Urothelium cell line (cell line): ENCODE measurements around the gene AP3S1.

ENCODE experiments used
- DNase-seq: peaks from one replicate; pipeline ENCODE4 v3.0.0; 2011; ENCODE audit warnings: low spot score, mixed read lengths
- FAIRE-seq: peaks from 2 replicates; lab custom pipeline; 2011; peaks lifted over from hg19 to GRCh38; lab: Jason Lieb, UNC

The AP3S1 gene

DNA sequence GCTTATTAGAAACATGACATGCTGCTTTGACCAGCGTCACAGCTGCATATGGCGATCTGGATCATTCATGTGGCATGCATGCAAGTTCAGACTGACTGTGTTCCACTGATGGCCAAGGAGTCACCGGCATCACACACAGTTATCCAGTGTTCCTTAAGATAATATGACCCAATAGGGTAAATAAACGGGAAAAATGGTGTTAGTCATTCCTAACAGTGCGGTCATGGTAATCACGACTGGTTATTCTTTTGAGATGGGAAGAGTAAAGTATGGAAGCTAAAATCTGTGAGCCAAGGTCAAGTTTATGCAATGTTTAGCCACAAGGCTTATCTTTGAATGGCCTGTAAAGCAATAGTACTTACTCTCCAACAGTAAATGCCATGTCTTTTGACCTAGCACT, 91.3 kb downstream of the AP3S1 start:
- no peak for FAIRE-seq
- DNase-seq = no peak

DNA sequence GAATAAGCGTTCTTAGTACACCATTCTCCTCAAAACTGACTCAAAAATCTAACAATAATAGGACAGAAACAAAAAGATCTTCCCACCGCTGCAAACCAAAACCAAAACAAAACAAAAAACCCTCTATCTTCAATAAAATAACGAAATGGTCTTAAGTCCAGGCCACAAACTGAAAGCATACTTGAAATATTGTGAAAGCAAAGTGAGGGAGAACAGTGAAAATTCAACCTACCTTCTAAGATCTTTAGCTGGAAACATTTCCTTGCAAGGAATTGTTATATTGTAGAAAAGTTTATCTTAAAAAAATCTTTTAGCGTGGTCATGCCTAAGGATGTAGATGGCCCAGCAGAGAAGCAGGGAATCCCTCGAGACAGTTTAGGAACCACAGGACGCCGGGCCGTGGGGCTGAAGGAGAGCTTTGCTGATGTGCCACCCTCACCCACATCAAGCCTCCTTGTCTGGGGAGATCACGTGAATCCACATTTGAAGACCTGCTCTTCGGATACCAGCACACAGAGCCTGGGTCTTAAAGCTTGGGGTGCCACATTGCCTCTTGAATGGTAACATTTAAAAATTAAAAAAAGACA, 92.7 kb downstream of the AP3S1 start:
- no peak for DNase-seq
- FAIRE-seq = no peak

DNA sequence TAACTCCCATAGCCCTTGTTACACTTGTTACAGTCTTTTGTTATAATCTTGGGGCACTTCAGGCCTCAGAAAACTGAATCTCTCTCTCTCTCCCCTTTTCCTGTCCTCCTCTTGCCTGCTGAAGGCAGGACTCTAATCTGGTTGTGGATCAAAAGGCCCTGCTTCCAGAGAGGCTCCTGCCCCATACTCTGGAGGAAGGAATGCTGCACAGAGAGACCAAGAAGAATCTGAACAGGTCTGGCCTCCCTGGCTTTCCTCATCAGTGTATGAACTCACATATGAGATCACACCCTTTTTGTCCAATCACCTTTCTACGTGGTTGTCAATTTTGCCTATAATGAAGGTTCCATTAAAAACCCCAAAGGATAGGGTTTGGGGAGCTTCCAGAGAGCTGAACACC, 94.3 kb downstream of the AP3S1 start:
- DNase-seq (no peak), FAIRE-seq (no peak)

GRCh38 chr5:115939059-115939458, 97.3 kb downstream of the AP3S1 start:
- FAIRE-seq (no peak), DNase-seq (no peak)

DNA sequence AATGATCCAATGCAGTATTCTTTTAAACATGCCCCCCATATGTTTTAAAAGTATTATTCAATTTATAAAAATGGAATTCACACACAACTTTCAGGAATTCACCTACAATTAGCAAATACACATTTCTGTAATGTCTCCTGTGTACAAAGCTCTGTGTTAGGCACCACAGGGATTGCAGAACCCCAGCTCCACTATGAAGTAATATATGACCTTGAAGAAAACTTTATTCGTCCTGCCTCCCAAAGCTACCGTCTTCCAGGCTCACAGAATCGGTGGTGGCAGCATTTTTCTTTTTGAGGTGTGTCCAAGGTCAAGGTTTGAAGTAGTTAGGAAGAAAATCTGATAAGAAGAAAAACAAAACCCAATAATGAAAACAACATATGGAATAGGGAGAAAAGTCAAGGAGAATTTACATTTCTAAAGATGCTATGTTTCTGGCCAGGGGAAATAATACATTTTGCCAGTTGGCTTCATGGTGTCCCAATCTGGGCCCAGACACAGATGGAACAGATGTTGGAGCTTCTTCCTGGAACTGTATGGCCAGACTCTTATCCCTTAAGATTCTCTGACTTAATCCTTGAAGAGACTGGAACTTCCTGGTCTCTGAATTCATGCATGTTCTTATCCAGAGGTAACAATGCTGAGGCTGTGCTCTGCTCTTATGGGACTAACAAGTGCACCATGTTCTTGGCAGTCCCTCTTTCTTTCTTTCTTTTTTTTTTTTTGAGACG, 98.5 kb downstream of the AP3S1 start:
- FAIRE-seq (no peak), DNase-seq (no peak)

- FAIRE-seq (no peak), DNase-seq (peak; percentile 54)
Measured at GRCh38 chr5:115941051-115941675, 99.4 kb downstream of the AP3S1 start.

- FAIRE-seq (no peak), DNase-seq (no peak)
Measured at GRCh38 chr5:115944501-115944900, 102.8 kb downstream of the AP3S1 start.

GRCh38 chr5:115946655-115947054, 104.9 kb downstream of the AP3S1 start:
- FAIRE-seq (no peak), DNase-seq (no peak)

DNA sequence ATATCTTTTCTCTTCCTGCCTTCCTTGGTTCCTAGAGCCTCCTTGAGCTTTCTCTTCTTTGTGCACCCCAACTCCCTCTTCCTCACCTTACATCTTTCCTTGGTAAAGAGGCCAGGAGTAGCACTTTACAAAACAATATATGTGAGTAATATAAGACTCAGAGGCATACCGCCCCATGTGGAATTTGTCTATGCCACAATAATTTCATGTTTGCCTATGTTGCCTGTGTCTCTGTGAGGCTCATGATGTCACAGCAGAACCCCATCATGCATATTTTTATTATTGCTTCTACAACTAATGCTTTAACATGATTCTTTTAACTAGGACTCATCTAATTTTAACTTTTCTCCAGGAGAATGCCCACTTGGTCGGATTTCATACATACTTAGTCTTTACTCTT, 105.5 kb downstream of the AP3S1 start:
- DNase-seq (no peak), FAIRE-seq (no peak)

DNA sequence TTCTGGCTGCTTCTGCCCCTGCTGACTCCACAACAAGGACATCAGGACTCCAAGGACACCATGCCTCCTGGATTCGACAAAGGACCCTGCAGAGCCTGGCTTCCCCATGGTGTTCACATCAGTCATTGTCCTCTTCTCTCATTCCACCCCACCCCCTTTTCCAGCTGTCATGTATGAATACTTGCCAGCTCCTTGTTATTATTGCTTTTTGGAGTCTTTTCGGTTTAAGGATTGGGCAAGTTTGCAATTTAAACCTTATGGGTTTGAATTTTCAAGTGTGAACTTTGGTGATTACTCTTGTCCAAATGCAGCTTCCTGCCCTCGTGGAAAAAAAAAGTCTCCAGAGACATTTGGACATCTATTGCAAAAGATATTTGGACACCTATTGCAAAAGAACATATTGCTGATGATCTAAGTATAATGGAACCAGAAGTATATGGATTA, 106.4 kb downstream of the AP3S1 start:
- no peak for FAIRE-seq

DNA sequence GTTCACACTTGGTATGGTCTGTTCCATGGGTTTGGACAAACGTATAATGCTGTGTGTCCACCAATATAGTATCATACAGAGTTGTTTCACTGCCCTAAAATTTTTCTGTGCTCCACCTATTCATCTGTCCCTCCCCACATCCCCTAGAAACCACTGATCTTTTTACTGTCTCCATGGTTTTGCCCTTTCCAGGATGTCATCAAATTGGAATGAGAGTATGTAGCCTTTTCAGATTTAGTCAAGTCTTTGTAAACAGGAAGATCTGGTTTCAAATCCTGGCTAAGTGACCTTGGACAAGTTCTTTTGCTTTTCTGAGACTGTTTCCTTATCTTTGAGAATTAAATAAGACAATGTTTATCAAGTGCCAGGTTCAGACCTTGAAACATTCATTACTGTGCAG, 107.4 kb downstream of the AP3S1 start:
- DNase-seq = no peak
- no peak for FAIRE-seq

More for the DNA sequence above, 106.4 kb downstream of the AP3S1 start:
- DNase-seq = no peak

- DNase-seq (no peak), FAIRE-seq (no peak)
Measured at GRCh38 chr5:115952588-115952987, 110.9 kb downstream of the AP3S1 start.

- FAIRE-seq (no peak), DNase-seq (no peak)
Measured at GRCh38 chr5:115954144-115954543, 112.4 kb downstream of the AP3S1 start.

- no peak for DNase-seq
- no peak for FAIRE-seq
Measured at GRCh38 chr5:115956957-115957356, 115.2 kb downstream of the AP3S1 start.

DNA sequence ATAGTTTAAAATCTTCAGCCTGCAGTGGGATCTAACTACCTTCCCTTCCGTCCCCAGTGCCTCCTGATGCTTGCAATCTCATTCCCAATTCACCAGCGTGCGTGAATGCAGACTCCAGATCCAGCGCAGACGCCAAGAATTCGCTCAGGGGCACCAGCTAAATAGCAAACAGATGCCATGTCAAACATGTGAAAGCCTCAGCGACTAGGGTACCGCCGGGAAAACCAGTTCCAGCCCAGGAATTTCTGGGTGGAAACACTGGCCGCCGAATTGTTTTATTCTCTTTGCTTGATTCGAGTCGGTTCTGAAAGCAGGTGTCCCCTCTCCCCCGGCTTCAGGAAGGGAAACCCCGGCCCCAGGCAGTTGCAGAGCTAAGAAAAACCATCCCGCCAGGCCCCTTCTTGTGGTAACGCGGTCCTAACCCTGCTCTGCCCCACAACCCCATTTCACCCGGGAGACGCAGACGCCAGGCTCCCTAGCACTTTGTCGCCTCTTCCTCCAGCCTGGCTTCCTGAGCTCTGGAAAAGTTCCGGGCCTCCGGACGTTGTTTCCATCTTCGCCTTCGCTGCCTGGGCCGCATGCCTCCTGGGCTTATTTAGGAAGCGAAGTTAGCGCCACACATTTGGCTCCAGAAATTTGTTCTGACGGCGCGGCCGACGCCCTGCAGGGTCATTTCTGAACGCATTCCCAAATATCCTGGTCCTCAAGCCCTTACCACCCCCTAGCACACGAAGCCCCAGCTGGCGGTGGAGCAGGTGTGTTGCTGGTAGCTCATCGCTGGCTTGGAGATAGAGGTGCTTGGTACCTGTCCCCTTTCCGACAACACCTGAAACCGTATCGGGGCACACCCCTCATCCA, 119.9 kb downstream of the AP3S1 start:
- FAIRE-seq = no peak
- DNase-seq = no peak

GRCh38 chr5:115962239-115962564, 120.5 kb downstream of the AP3S1 start, which contains the start of gene LVRN:
Gene LVRN, plus strand, starts transcription at chr5:115962475. Its CDS starts 143 bp downstream, at chr5:115962618.
- DNase-seq (no peak), FAIRE-seq (no peak)

DNA sequence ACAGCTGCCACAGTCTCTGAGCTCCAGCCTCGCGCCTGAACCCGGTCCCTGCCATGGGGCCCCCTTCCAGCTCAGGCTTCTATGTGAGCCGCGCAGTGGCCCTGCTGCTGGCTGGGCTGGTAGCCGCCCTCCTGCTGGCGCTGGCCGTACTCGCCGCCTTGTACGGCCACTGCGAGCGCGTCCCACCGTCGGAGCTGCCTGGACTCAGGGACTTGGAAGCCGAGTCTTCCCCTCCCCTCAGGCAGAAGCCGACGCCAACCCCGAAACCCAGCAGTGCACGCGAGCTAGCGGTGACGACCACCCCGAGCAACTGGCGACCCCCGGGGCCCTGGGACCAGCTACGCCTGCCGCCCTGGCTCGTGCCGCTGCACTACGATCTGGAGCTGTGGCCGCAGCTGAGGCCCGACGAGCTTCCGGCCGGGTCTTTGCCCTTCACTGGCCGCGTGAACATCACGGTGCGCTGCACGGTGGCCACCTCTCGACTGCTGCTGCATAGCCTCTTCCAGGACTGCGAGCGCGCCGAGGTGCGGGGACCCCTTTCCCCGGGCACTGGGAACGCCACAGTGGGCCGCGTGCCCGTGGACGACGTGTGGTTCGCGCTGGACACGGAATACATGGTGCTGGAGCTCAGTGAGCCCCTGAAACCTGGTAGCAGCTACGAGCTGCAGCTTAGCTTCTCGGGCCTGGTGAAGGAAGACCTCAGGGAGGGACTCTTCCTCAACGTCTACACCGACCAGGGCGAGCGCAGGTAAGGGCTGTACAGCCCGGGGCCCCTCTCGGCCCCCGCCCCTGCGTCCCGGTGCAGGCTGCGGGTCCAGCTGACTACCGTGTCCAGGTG, 121.0 kb downstream of the AP3S1 start:
- FAIRE-seq (no peak), DNase-seq (no peak)

- FAIRE-seq (no peak), DNase-seq (no peak)
Measured at GRCh38 chr5:115963566-115963965, 121.8 kb downstream of the AP3S1 start.
